ENCODE results near the gene ZHX3. TPM values are rescaled to one million over a fixed set of nuclear protein-coding genes. Genes with fewer than 3 reads are reported as not detected.

ZHX3 gene
- total and polyA plus RNA-seq, 2 of the 13 experiments (the other 11 are each of a cell fraction or from before 2014, with no cell fraction given) = 8.4 to 11.7 TPM

DNA sequence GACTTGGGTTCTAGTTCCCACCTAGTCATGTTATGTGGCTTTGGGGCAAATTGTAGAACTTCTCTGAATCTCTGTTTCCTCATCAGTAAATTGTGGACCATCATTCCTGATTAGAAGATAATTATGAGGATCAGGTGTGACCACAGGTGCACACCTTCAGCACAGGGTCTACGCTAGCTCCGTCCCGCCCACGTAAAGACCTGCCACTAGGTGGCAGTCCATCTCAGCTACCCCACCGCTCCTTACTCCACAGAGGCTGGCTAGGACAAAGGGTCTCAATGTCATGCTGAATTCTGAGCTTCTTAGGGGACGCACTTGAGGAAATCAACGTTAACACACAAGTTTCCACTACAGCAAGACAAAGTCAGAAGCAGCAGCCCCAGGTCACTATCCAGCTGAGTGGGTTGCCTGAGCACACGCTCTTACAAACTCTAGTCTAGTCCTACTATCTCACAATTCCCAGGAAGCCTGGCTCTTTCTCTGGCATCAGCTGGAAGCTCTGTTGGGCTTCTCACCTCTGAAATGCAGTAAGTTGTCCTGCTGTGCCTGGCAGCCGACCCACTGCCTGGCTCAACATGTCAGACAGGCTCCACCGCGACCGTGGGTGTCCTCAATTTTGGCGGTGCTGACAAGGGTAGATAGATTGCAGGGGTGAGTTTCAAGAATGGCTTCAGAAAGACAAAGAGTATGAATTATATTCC lies 182.2 kb downstream of the ZHX3 start (continued):
- TF ChIP-seq, protein P1, sequence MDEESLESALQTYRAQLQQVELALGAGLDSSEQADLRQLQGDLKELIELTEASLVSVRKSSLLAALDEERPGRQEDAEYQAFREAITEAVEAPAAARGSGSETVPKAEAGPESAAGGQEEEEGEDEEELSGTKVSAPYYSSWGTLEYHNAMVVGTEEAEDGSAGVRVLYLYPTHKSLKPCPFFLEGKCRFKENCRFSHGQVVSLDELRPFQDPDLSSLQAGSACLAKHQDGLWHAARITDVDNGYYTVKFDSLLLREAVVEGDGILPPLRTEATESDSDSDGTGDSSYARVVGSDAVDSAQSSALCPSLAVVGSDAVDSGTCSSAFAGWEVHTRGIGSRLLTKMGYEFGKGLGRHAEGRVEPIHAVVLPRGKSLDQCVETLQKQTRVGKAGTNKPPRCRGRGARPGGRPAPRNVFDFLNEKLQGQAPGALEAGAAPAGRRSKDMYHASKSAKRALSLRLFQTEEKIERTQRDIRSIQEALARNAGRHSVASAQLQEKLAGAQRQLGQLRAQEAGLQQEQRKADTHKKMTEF (CRISPR knock-in tag; IDR thresholded peaks at IDR 0.05) = peak; percentile 60; the same call in 1 of the 2 replicates
- no peak for TF ChIP-seq ZNF296 (CRISPR knock-in tag; conservative IDR thresholded peaks at IDR 0.05)
- TF ChIP-seq ZNF619 (CRISPR knock-in tag; IDR thresholded peaks at IDR 0.05) = no peak; the same call in 1 of the 2 replicates
- TF ChIP-seq, protein P2, sequence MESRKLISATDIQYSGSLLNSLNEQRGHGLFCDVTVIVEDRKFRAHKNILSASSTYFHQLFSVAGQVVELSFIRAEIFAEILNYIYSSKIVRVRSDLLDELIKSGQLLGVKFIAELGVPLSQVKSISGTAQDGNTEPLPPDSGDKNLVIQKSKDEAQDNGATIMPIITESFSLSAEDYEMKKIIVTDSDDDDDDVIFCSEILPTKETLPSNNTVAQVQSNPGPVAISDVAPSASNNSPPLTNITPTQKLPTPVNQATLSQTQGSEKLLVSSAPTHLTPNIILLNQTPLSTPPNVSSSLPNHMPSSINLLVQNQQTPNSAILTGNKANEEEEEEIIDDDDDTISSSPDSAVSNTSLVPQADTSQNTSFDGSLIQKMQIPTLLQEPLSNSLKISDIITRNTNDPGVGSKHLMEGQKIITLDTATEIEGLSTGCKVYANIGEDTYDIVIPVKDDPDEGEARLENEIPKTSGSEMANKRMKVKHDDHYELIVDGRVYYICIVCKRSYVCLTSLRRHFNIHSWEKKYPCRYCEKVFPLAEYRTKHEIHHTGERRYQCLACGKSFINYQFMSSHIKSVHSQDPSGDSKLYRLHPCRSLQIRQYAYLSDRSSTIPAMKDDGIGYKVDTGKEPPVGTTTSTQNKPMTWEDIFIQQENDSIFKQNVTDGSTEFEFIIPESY (CRISPR knock-in tag; IDR thresholded peaks at IDR 0.05) = no peak; the same call in 1 of the 2 replicates
- TF ChIP-seq SNAI1 (CRISPR knock-in tag; IDR thresholded peaks at IDR 0.05; ENCODE audit: borderline replicate concordance) = no peak; the same call in 1 of the 2 replicates
- no peak for TF ChIP-seq ZNF552 (CRISPR knock-in tag; IDR thresholded peaks at IDR 0.05; ENCODE audit: borderline replicate concordance)
- TF ChIP-seq POLR2AphosphoS5 (IDR thresholded peaks at IDR 0.05; ENCODE audit: low read depth, low read length) = no peak
- no peak for TF ChIP-seq IRX3 (CRISPR knock-in tag; IDR thresholded peaks at IDR 0.05; ENCODE audit: borderline replicate concordance, low read depth)
- 0 out of 2 replicates have a peak, but pooled peaks have one; percentile 20 for TF ChIP-seq TBX3 (IDR thresholded peaks at IDR 0.05; ENCODE audit: borderline replicate concordance)
- no peak for TF ChIP-seq CENPT (CRISPR knock-in tag; IDR thresholded peaks at IDR 0.05; ENCODE audit: low read depth)
- no peak for TF ChIP-seq TMF1 (CRISPR knock-in tag; IDR thresholded peaks at IDR 0.05; ENCODE audit: low read depth)
- TF ChIP-seq, protein P3, sequence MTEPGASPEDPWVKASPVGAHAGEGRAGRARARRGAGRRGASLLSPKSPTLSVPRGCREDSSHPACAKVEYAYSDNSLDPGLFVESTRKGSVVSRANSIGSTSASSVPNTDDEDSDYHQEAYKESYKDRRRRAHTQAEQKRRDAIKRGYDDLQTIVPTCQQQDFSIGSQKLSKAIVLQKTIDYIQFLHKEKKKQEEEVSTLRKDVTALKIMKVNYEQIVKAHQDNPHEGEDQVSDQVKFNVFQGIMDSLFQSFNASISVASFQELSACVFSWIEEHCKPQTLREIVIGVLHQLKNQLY (CRISPR knock-in tag; IDR thresholded peaks at IDR 0.05) = peak; percentile 55; the same call in 1 of the 2 replicates
- TF ChIP-seq NFYC (CRISPR knock-in tag; IDR thresholded peaks at IDR 0.05) = peak; percentile 36; the same call in 1 of the 2 replicates
- TF ChIP-seq FOXK2 (IDR thresholded peaks at IDR 0.05) = no peak
- no peak for TF ChIP-seq ZNF781 (CRISPR knock-in tag; IDR thresholded peaks at IDR 0.05; ENCODE audit: borderline replicate concordance, not compliant biosample characterization)
- TF ChIP-seq ZKSCAN5 (CRISPR knock-in tag; IDR thresholded peaks at IDR 0.05) = no peak
- TF ChIP-seq ZNF235 (CRISPR knock-in tag; IDR thresholded peaks at IDR 0.05; ENCODE audit: borderline replicate concordance) = 0 out of 2 replicates have a peak, but pooled peaks have one; percentile 28
- TF ChIP-seq POLR2G (IDR thresholded peaks at IDR 0.05; ENCODE audit: low read depth, low read length) = no peak
- no peak for TF ChIP-seq ZC3H4 (CRISPR knock-in tag; IDR thresholded peaks at IDR 0.05; ENCODE audit: borderline replicate concordance)
- no peak for TF ChIP-seq ZFP82 (CRISPR knock-in tag; IDR thresholded peaks at IDR 0.05; ENCODE audit: borderline replicate concordance)
- TF ChIP-seq STAG1 (CRISPR knock-in tag; IDR thresholded peaks at IDR 0.05) = peak; percentile 91
- no peak for TF ChIP-seq JARID2 (CRISPR knock-in tag; IDR thresholded peaks at IDR 0.05; ENCODE audit: insufficient replicate concordance)
- TF ChIP-seq NFKB2 (CRISPR knock-in tag; IDR thresholded peaks at IDR 0.05; ENCODE audit: borderline replicate concordance) = peak; percentile 63; the same call in 1 of the 2 replicates
- TF ChIP-seq CBX2 (IDR thresholded peaks at IDR 0.05; ENCODE audit: low read depth, low read length) = no peak
- TF ChIP-seq CBX2 (CRISPR knock-in tag; IDR thresholded peaks at IDR 0.05; ENCODE audit: low read depth) = no peak
- TF ChIP-seq ADNP (CRISPR knock-in tag; IDR thresholded peaks at IDR 0.05) = no peak
